Measurements from ENCODE around the gene ERBB3.

The ERBB3 gene

DNA sequence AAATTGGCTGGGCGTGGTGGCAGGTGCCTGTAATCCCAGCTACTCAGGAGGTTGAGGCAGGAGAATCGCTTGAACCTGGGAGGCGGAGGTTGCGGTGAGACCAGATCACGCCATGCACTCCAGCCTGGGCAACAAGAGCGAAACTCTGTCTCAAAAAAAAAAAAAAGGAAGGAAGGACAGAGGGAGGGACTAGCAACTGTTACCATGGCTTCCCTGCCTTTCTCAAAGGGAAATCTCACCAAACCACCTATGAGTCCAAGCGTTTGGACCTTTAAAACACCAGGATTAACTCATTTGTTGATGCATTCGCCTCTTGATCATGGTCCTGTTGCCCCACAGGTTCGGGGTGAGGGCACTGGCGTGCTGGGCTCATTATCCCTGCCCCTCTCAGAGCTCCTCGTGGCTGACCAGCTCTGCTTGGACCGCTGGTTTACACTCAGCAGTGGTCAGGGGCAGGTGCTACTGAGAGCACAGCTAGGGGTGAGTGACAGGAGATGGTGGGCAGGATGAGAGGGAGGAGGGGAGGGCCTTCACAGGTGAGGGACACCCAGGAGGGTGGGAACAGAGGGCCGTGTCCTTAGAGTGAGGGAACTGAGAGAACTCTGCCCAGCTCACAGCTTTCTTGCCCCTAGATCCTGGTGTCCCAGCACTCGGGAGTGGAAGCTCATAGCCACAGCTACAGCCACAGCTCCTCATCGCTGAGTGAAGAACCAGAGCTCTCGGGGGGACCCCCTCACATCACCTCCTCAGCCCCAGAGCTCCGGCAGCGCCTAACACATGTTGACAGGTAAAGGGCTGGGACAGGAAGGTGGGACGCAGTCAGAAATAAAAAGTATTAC is 62.2 kb downstream of the ERBB3 start:
- no peak for DNase-seq

DNA sequence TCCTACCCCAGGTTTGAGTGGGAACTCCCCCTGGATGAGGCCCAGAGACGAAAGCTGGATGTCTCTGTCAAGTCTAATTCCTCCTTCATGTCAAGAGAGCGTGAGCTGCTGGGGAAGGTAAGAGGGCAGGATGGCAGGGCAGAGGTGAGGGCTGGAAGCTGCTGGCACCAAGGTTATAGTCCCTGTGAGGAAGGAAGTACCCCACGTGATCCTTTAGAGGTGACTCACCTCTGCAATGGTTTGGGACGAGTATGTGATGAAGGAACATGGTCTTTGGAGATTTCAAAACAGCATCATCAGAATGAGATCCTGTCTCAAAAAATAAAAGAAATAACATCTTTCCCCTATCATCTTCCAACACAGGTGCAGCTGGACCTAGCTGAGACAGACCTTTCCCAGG is 63.3 kb downstream of the ERBB3 start:
- DNase-seq = no peak

DNA sequence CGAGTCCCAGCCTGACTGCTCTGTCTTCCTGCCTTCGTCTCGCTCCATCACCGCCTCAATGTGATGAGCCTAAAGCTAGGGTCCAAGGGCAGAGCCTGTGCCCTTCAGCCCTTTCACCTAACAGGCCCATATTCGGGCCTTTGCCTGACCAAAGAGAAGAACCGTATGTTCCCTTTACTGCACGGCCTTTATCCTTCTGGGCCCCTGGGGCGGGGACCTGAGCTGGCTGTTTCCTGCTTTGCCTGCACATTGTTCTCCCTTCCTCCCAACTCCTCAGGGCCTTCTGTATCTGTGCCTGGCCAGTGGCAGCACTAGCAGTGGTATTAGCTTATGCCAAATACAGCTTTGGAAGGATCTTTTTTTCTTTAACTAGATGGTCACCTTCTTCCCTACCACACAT is 63.9 kb downstream of the ERBB3 start:
- DNase-seq = no peak

DNA sequence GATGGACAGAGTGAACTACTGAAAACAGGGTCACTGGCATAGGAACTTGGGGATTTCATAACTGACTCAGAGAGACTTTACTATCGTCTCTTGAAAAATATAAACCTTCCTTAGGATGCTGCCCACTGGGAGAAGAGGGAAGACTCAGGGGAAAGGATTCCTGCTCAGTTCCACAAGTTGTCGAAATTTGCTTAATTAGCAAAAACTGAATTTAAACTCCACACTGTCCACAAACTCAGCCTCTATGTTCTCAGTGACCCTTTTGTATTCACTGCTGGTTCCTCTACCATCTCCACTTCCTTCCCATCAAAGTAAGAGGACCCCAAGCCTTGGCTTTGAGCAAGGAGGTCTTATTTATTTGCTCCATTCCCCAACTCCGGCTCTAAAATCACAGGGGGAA is 65.3 kb downstream of the ERBB3 start:
- no peak for DNase-seq

DNA sequence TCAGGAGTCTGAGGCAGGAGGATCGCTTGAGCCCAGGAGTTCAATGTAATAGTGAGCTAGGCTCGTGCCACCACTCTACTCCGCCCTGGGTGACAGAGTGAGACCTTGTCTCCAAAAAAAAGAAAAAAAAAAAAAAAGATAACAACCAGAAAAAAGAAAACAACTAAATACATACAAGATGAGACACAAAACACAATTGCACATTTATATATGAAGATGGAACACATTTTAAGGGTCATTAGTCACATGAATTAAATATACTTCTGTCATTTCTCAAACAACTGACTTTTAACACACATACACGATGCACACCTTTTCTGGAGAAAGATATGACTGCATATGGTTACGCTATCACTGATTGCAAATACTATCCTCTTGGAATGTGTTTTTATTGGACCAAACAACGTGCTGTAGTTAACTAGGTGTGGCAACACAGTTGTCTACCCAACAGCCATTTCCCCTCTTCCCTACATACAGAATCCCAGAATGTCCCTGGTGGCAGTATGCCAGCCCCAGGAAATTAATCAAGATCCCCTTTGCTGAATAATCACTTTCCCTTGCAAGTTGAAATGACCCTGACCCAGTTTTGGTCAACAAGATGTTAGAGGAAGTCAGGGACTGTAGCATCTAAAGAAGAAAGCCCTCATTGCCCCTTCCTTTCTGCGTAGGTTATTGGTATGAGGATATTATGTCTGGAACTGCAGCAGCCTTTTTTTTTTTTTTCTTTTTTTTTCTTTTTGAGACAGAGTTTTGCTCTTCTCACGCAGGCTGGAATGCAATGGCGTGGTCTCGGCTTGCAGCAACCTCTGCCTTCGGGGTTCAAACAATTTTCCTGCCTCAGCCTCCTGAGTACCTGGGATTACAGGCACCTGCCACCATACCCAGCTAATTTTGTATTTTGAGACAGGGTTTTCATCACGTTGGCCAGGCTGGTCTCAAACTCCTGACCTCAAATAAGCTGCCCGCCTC is 66.8 kb downstream of the ERBB3 start:
- DNase-seq = no peak

DNA sequence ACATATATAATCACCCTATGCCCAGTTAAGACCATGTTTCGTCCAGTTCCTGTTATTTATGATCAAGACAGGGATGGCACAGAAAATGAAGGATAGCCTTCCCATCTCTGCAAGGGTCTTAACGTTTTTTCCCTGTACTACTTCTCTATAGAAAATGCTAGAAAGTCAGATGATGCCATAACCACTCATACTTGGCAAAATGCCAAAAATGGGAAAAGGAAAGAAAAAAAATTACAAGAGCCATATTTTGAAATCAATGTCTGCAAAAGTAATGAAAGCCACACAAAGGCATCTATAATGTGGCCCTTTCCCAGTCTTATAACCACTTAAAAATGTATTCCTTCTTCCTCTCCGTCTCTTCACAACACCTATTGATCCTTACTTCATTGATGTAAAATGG is 70.6 kb downstream of the ERBB3 start:
- no peak for DNase-seq

DNA sequence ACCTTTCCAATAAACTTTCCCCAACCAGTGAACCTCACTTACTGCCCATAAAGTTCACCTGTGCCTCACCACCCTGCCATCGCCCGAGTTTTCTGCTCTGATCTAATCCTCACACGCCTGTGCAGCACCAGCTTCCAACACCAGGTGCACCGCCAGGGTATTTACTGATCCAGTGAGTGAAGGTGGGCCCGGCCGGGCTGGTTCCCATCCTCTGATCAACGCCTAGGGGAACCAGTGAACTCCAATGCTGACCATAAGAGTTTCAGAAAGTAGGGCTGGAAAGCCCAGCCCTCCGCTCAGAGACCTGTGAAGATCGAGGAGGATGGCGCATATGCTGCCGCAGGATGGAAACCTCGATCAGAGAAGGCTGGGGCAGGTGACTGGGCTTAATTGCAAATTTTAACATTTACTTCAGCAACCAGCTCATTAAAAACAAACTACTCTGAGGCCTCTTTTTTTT is 71.7 kb downstream of the ERBB3 start:
- peak; percentile 65 for DNase-seq

DNA sequence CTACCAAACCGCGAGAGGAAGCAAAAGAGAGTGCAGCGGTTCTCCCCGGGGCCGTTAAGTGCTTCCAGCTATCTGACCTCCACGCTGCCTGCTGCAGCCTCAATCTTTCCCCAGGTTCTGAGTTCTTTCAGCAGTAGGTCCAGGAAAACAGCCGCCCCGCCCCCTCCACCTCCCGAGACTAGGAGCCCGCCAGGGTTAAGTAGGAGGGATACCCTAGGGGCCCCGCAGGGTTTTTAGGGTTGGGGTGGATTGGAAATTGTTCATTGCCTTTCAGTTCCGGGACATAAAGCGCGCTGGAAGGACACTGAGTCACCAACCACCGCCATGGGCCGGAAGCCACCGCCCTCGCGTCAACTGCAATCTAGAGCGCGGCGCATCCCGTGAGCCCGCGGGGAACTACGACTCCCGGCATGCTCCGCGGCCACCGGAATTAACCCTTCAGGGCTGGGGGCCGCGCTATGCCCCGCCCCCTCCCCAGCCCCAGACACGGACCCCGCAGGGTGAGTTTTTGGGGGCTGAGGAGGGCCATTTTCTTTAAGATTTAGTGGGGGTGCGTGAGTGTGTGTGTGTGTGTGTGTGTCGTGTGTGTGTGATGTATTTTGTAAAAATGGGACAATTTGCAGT is 72.3 kb downstream of the ERBB3 start, which contains the start of gene MYL6B:
Gene MYL6B (plus strand): TSS at position 456 of the 624 bp plus-strand sequence. CDS start 1,332 bp downstream, outside the sequence.
- peak; percentile 89 for DNase-seq

All from central memory CD4-positive, alpha-beta T cell (primary cell).